PC-3 (cell line): ENCODE data around the gene RNLS. TPM values are rescaled to one million over a fixed set of nuclear protein-coding genes. Genes with fewer than 3 reads are reported as not detected.

ENCODE experiments used
- ATAC-seq: fragments of 200-7000 bp; cut with Tn5 transposase; 2 replicates; pipeline ENCODE4 v1.9.1; 2020; ENCODE audit warnings: mild to moderate bottlenecking, moderate library complexity
- BruUV-seq: library from RNA; stranded (reverse); fragments of 400-500 nt; replicated peaks from 2 replicates; lab custom pipeline; 2021; lab: Mats Ljungman, UMichigan
- CTCF ChIA-PET: fragments of 300-600 bp; sonication (Branson Sonifier 250); formaldehyde crosslinking; loops from one replicate; lab custom pipeline; 2022; ENCODE audit warnings: antibody characterized with exemption; lab: Charles Lee
- POLR2A ChIA-PET: fragments of 300-600 bp; sonication (Branson Sonifier 250); formaldehyde crosslinking; loops from one replicate; lab custom pipeline; 2022; ENCODE audit warnings: antibody characterized with exemption; ENCODE audit not compliant: unreplicated experiment; lab: Charles Lee
- DNase-seq: peaks from one replicate; pipeline ENCODE4 v3.0.0-alpha.2; 2015
- H2AFZ ChIP-seq: fragments of 300-600 bp; sonication (generic); 2 replicates; pipeline ENCODE4 v1.6.0; 2016; ENCODE audit warnings: antibody characterized with exemption, low read length
- H3F3A ChIP-seq: fragments of 300-600 bp; sonication (generic); one replicate; pipeline ENCODE4 v1.6.0; 2017; ENCODE audit warnings: antibody characterized with exemption, low read length, control low read depth, mild to moderate bottlenecking; ENCODE audit not compliant: unreplicated experiment
- H3K27ac ChIP-seq: fragments of 300-600 bp; sonication (generic); 2 replicates; pipeline ENCODE4 v1.5.1; 2016; ENCODE audit warnings: mild to moderate bottlenecking, low read length
- H3K27me3 ChIP-seq: fragments of 300-600 bp; sonication (generic); 2 replicates; pipeline ENCODE4 v1.6.1; 2016; ENCODE audit warnings: low read length, mixed read lengths
- H3K36me3 ChIP-seq: fragments of 300-600 bp; sonication (generic); 2 replicates; pipeline ENCODE4 v1.6.1; 2016; ENCODE audit warnings: low read depth, mixed run types, low read length, mixed read lengths
- H3K4me1 ChIP-seq: fragments of 300-600 bp; sonication (generic); 2 replicates; pipeline ENCODE4 v1.5.1; 2016; ENCODE audit warnings: low read length; ENCODE audit not compliant: insufficient read depth
- H3K4me2 ChIP-seq: fragments of 300-600 bp; sonication (generic); 2 replicates; pipeline ENCODE4 v1.6.0; 2016; ENCODE audit warnings: low read length
- H3K4me3 ChIP-seq: fragments of 300-600 bp; sonication (generic); 2 replicates; pipeline ENCODE4 v1.5.1; 2016; ENCODE audit warnings: mild to moderate bottlenecking, low read length, mixed read lengths
- H3K79me2 ChIP-seq: fragments of 300-600 bp; sonication (generic); 2 replicates; pipeline ENCODE4 v1.6.1; 2017; ENCODE audit warnings: low read length, mixed read lengths
- H3K9ac ChIP-seq: fragments of 300-600 bp; sonication (generic); 2 replicates; pipeline ENCODE4 v1.6.0; 2016; ENCODE audit warnings: mild to moderate bottlenecking, low read length
- H3K9me2 ChIP-seq: fragments of 300-600 bp; sonication (generic); replicated peaks from 2 replicates; pipeline ENCODE4 v1.6.1; 2016; ENCODE audit warnings: mixed run types, low read length, mixed read lengths
- H3K9me3 ChIP-seq: fragments of 300-600 bp; sonication (generic); 2 replicates; pipeline ENCODE4 v1.6.1; 2016; ENCODE audit warnings: low read length, mixed read lengths
- H4K20me1 ChIP-seq: fragments of 300-600 bp; sonication (generic); 2 replicates; pipeline ENCODE4 v1.6.1; 2016; ENCODE audit warnings: low read length, mixed read lengths
- CTCF ChIP-seq: fragments of 300-600 bp; sonication (generic); conservative IDR thresholded peaks from 2 replicates; pipeline ENCODE4 v1.5.1; 2017; ENCODE audit warnings: antibody characterized with exemption, low read depth, mild to moderate bottlenecking, low read length
- EZH2 ChIP-seq: fragments of 300-600 bp; sonication (generic); IDR thresholded peaks from one replicate; pipeline ENCODE4 v1.6.1; 2017; ENCODE audit warnings: antibody characterized with exemption, mild to moderate bottlenecking, low read length; ENCODE audit not compliant: unreplicated experiment
- EZH2phosphoT487 ChIP-seq: fragments of 300-600 bp; sonication (generic); IDR thresholded peaks from 2 replicates; pipeline ENCODE4 v1.6.1; 2018; ENCODE audit warnings: mild to moderate bottlenecking, antibody characterized with exemption, low read length, borderline replicate concordance
- intact Hi-C: fragments of 100-400 bp; cut with micrococcal nuclease; formaldehyde crosslinking; loops from 2 replicates; pipeline ENCODE4 v1.9.0; 2023
- total RNA-seq: library from RNA; depleted of rRNA; stranded (reverse); fragments of >200 nt; gene quantifications from 2 replicates; pipeline ENCODE4 v1.2.3, GENCODE V29; 2014

RNLS gene
- total RNA-seq, 1 experiment from 2014 or later = not detected

GRCh38 chr10:88346144-88346977, 236.8 kb downstream of the RNLS start:
- H3K9me3 ChIP-seq = no peaks in the 10 kb centered on the region
- H3K9me2 ChIP-seq = no peaks in the 10 kb centered on the region
- H3K4me3 ChIP-seq = no peak overlapping the region
- no TSS peak for BruUV-seq
- no peaks in the 10 kb centered on the region for H3K4me1 ChIP-seq
- ChIA-PET POLR2A (no interaction called here), CTCF (no interaction called here)
- no peaks in the 10 kb centered on the region for H3K79me2 ChIP-seq
- no peaks in the 10 kb centered on the region for H4K20me1 ChIP-seq
- no peaks in the 10 kb centered on the region for H3F3A ChIP-seq
- no peak overlapping the region for H3K4me2 ChIP-seq
- ATAC-seq (no peak), DNase-seq (no peak)
- no peak overlapping the region for H3K27ac ChIP-seq
- TF ChIP-seq EZH2 (no peak), EZH2phosphoT487 (no peak)
- no peaks in the 10 kb centered on the region for H3K36me3 ChIP-seq
- no peak overlapping the region for H3K9ac ChIP-seq
- intact Hi-C loops = no loop called here
- H3K27me3 ChIP-seq = no peaks in the 10 kb centered on the region
- no peak overlapping the region for H2AFZ ChIP-seq

GRCh38 chr10:88343761-88344484, 239.2 kb downstream of the RNLS start:
- Histone ChIP-seq H3K36me3 (no peaks in the 10 kb centered on the region), H3F3A (no peaks in the 10 kb centered on the region), H3K79me2 (no peaks in the 10 kb centered on the region), H3K4me2 (no peak overlapping the region), H3K9ac (no peak overlapping the region), H3K27me3 (no peaks in the 10 kb centered on the region), H3K4me3 (no peak overlapping the region), H3K9me2 (no peaks in the 10 kb centered on the region), H2AFZ (no peak overlapping the region), H3K27ac (no peak overlapping the region), H3K4me1 (no peaks in the 10 kb centered on the region), H3K9me3 (no peaks in the 10 kb centered on the region), H4K20me1 (no peaks in the 10 kb centered on the region)
- ATAC-seq (no peak), DNase-seq (no peak)
- ChIA-PET CTCF (no interaction called here), POLR2A (no interaction called here)
- BruUV-seq = no TSS peak
- intact Hi-C loops = no loop called here
- TF ChIP-seq EZH2phosphoT487 (no peak), EZH2 (no peak), CTCF (no peak)

- no peaks in the 10 kb centered on the region for H3K4me1 ChIP-seq
- ATAC-seq (no peak), DNase-seq (no peak)
- no peaks in the 10 kb centered on the region for H3K9me2 ChIP-seq
- no peak for TF ChIP-seq CTCF
- no peak for TF ChIP-seq EZH2phosphoT487
- no peak for TF ChIP-seq EZH2
- no peaks in the 10 kb centered on the region for H4K20me1 ChIP-seq
- no peak overlapping the region for H3K4me3 ChIP-seq
- H3K79me2 ChIP-seq = no peaks in the 10 kb centered on the region
- no peak overlapping the region for H3K4me2 ChIP-seq
- ChIA-PET CTCF (no interaction called here), POLR2A (no interaction called here)
- BruUV-seq = no TSS peak
- H3K36me3 ChIP-seq = no peaks in the 10 kb centered on the region
- no peak overlapping the region for H3K9ac ChIP-seq
- H3K27me3 ChIP-seq = no peaks in the 10 kb centered on the region
- no peaks in the 10 kb centered on the region for H3F3A ChIP-seq
- no peak overlapping the region for H3K27ac ChIP-seq
- no peaks in the 10 kb centered on the region for H3K9me3 ChIP-seq
- intact Hi-C loops = no loop called here
- no peak overlapping the region for H2AFZ ChIP-seq
Observed at GRCh38 chr10:88342733-88343310, 240.3 kb downstream of the RNLS start.
